VCaP (cell line): ENCODE results near the gene TREX2.
"Not testable (repeated sequence)": the region's sequence is repeated elsewhere in the genome, so short reads cannot be mapped to it uniquely, and the experiment has no call there.

Experiments used
- H3K27ac ChIP-seq: fragments of 450-650 bp; 2 replicates; pipeline ENCODE4 v1.5.1; 2017
- TF ChIP-seq, protein P1 (sequence below): fragments of 450-650 bp; conservative IDR thresholded peaks from 2 replicates; pipeline ENCODE4 v1.5.1; 2017; ENCODE audit warnings: mild to moderate bottlenecking, moderate library complexity

Gene TREX2

DNA sequence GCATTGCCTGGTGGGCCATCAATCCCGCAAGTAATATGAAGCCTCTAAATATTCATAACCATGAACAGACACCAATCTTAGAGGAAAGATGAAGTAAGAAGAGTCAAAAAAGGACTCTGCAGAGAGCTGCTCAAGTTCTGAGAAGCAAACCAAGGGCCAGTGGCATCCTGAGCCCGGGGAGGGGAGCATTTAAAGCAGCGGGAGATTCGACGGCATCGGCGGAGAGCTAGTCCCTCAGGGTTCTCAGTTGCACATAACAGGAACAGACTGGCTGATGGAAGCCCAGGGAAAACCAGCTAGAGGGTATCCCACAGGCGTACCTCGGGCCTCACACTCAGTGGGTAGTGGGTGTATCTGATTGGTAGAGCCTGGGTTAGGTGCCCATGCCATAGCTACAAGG, 39.8 kb downstream of the TREX2 start:
- TF ChIP-seq, protein P1, sequence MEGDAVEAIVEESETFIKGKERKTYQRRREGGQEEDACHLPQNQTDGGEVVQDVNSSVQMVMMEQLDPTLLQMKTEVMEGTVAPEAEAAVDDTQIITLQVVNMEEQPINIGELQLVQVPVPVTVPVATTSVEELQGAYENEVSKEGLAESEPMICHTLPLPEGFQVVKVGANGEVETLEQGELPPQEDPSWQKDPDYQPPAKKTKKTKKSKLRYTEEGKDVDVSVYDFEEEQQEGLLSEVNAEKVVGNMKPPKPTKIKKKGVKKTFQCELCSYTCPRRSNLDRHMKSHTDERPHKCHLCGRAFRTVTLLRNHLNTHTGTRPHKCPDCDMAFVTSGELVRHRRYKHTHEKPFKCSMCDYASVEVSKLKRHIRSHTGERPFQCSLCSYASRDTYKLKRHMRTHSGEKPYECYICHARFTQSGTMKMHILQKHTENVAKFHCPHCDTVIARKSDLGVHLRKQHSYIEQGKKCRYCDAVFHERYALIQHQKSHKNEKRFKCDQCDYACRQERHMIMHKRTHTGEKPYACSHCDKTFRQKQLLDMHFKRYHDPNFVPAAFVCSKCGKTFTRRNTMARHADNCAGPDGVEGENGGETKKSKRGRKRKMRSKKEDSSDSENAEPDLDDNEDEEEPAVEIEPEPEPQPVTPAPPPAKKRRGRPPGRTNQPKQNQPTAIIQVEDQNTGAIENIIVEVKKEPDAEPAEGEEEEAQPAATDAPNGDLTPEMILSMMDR = no peak
- H3K27ac ChIP-seq = no peak overlapping the region

DNA sequence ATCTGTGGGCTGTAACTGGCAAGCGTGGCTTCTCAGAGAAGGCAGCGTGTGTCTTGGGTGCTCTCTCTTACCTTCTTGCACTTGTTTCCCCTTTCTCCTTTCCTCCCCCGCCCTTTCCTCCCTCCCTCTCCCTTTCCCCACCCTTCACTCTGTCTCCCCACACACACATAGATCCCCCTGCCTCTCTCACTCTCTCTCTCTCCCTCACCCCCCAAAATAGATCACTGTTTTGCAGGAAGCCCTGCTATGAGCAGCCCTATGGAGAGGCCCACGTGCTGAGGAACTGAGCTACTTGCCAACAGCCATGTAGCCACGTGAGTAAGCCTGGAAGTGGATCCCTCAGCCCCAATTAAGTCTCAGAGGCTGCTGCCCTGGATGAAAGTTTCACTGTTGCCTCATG, 40.4 kb downstream of the TREX2 start:
- H3K27ac ChIP-seq = no peak overlapping the region
- TF ChIP-seq, protein P1 = no peak

DNA sequence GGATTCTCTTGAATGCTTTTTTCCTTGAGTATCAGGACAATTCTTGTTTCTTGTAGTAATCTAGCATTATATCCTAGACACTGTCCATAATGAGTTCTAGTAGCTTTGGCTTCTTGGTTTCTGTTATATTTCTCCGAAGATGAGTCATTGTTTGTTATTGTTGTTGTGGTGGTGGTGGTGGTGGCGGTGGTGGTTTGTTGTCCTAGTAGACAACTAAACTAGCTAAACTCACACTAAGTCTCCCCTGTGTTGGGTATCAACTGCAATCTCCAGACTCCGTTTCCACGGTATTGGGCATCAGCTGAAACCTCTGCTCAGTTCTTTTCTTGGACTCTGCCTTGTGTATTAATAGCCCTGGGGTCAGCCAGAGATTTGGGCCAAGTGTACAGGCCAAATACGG, 41.5 kb downstream of the TREX2 start:
- H3K27ac ChIP-seq = not testable (repeated sequence)

DNA sequence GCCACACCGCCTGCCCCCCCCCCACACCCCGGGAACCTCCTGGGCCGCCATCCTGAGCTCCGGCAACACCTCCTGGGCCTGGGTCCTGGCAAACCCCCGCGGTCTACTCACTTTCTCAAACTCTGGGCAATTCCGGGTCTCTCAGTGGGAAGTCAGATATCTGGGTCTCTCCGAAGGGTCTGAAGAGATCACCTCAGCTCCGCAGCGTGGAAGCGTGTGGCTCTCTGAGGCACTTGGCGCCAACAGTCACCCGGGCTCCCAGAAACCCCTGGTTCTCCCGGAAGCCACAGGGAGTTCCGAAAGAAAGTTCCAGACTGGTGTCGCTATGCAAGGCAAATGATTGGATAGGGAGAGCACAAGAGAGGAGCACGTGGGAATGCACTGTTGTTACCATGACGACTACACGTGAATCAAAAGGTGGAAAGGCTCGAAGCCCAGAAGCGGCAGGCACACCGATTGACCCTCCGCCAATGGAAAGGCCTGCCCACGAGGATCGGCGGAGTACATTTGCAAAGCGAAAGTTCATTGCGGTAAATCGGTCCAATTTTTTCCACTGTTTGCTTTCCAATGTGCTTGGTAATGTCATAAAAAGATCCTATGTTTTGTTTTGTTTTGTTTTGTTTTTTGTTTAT, 44.6 kb downstream of the TREX2 start, which contains the start of gene PNMA6E:
TSS of gene PNMA6E (minus strand) at position 218 of the 632 bp plus-strand sequence. CDS start 2,501 bp downstream, outside the sequence.
- no peak within 1 kb of the TSS for H3K27ac ChIP-seq
- TF ChIP-seq, protein P1 = no peak

DNA sequence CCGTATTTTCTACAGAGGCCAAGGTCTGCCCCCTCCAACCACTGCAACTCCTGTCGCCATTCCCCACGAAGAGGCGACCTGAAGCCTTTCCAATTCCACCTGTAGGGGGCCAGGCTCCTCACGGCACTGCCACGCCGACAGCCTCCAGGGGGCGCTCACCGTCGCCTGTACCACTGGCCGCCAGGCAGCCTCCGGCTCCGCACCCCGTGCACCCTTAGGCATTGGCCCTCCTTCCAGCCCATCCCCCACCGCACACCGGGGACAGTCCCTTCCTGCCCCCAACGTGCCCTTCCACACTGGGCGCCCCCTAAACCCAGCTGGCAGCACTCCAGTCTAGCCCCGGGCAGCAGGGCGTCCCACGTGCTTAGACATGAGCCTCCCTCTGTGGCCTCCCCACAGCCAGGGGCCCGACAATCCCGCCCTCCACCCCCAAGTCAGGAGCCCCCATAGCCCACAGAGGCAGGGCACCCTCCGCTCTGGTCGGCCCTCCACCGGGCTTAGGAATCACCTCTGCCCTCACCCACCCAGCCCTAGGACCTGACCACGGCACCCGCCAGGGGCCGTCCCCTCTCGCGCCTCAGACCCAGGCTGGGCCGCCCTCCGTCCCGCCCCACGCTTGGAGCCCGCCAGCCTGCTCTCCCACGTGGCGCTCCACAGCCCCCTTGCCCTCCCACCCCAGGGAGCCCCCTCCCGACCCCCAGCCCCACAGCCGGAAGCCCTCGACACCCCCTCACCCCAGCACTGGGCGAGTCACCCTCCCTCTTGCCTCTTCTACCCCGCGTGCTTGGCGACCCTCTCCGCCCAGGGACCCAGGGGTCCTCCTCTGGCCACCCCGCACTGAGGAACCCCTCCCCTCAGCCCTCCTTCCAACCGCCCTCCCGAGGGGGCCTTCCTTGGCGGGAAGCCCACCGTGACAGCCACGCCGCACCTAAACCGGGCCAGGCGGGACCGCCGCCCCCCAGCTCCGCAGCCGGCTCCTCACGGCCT, 45.4 kb downstream of the TREX2 start:
- H3K27ac ChIP-seq = no peak overlapping the region
- TF ChIP-seq, protein P1 = peak; percentile 62

DNA sequence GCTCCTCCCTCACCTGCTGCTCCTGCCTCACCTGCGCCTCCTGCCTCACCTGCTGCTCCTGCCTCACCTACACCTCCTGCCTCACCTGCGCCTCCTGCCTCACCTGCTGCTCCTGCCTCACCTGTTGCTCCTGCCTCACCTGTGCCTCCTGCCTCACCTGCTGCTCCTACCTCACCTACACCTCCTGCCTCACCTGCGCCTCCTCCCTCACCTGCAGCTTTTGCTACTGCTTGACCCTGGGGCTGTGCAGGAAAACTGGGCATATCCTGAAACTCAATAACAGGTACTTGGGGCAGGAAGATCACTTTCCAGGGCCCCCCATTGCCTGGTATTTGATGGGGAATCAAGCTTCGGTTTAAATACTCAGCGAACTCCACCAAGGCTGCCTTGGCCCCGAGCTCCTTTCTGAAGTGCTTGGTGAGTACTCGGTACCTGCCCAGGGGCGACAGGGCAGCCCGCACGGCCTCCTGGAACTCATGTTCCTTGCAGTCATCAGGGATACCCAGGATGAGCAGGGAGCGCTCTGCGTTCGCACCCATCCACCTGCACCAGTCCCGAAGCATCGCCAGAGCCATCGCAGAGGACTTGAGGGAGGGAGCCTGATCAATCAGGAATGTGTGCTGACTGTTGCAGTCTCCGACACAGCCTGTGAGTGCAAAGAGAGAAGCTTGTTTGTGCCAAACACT, 47.4 kb downstream of the TREX2 start:
- no peak overlapping the region for H3K27ac ChIP-seq
- TF ChIP-seq, protein P1 = no peak

DNA sequence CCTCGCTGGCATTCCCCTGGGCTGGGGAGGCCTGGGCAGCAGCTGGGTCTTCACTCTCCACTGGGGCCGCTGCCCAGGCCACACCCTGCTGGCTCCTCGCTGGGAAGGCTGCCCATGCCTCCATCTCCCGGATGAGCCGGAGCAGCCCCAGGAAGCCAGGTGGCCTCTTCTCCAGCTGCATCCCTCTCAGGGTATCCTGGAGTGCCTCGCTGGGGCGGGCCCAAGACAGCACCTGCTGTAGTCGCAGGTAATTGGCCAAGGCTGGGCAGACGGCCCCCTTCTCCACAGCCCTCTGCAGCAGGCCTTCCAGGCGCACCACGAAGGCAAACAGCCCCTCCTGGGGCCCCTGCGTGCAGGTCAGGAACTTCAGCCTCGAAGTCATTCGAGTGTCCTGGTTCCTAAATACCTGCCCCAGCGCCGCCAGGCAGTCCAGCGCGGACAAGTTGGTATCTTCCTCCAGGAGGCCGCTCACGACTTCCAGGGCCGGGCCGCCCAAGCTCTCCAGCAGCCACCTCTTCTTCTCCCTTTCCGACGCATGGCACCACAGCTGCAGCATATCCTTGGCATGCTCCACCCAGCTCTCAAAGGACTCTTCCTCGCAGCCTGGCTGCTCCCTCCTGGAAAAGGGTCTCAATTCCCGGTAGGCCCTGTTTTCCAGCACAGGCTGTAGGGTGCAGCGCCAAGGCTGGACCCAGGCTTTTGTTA, 48.4 kb downstream of the TREX2 start:
- H3K27ac ChIP-seq = no peak overlapping the region
- TF ChIP-seq, protein P1 = no peak
